Thymus (tissue), 11 donors: ENCODE data around the gene SCTR. TPM values are rescaled to one million over a fixed set of nuclear protein-coding genes. Genes with fewer than 3 reads are reported as not detected.

Source experiments
- DNase-seq, 9 donors: peaks; one replicate each; pipeline ENCODE4 v3.0.0-alpha.2; 2013; ENCODE audit warnings: low spot score in 9 of 9, low read depth in 6 of 9, missing footprints in 1 of 9
- H3K27ac ChIP-seq, 2 donors: one replicate each; pipeline ENCODE4 v1.5.1; 2013; ENCODE audit warnings: control low read depth in 1 of 2, low read depth in 1 of 2, low read length in 1 of 2, mild to moderate bottlenecking in 1 of 2, moderate library complexity in 1 of 2
- H3K27me3 ChIP-seq, 2 donors: one replicate each; pipeline ENCODE4 v1.5.1; 2013; ENCODE audit warnings: low read length in 1 of 2; ENCODE audit not compliant: control insufficient read depth in 2 of 2, insufficient read depth in 1 of 2
- H3K36me3 ChIP-seq, 2 donors: one replicate each; pipeline ENCODE4 v1.5.1; 2013; ENCODE audit warnings: low read length in 1 of 2, mild to moderate bottlenecking in 1 of 2, moderate library complexity in 1 of 2; ENCODE audit not compliant: control insufficient read depth in 2 of 2, insufficient read depth in 2 of 2
- H3K4me1 ChIP-seq, 2 donors: one replicate each; pipeline ENCODE4 v1.5.1; 2013; ENCODE audit warnings: low read length in 2 of 2; ENCODE audit not compliant: control insufficient read depth in 2 of 2, insufficient read depth in 2 of 2
- H3K4me3 ChIP-seq, 2 donors: one replicate each; pipeline ENCODE4 v1.5.1; 2013; ENCODE audit warnings: low read length in 2 of 2, control low read depth in 1 of 2, mild to moderate bottlenecking in 1 of 2
- H3K9me3 ChIP-seq, 2 donors: one replicate each; pipeline ENCODE4 v1.5.1; 2013; ENCODE audit warnings: low read length in 1 of 2, mild to moderate bottlenecking in 1 of 2; ENCODE audit not compliant: control insufficient read depth in 2 of 2, insufficient read depth in 1 of 2
- WGBS: extraction: QIAGEN DNeasy Blood & Tissue Kit; methylation state at CpG from one replicate; pipeline ENCODE4 v1.1.7; 2013; 5-methylcytosine and 5-hydroxymethylcytosine counted together
- polyA plus RNA-seq: library from polyadenylated mRNA; stranded (reverse); fragments of 200-250 nt; gene quantifications from one replicate; pipeline ENCODE4 v1.2.3, GENCODE V29; 2013
- total RNA-seq: library from RNA; stranded (reverse); fragments of 120-200 nt; gene quantifications from one replicate; pipeline ENCODE4 v1.2.4, GENCODE V29; 2013
- donor health status: healthy.

SCTR gene
- total and polyA plus RNA-seq, 2 donors: 0.24 to 1.5 TPM

DNA sequence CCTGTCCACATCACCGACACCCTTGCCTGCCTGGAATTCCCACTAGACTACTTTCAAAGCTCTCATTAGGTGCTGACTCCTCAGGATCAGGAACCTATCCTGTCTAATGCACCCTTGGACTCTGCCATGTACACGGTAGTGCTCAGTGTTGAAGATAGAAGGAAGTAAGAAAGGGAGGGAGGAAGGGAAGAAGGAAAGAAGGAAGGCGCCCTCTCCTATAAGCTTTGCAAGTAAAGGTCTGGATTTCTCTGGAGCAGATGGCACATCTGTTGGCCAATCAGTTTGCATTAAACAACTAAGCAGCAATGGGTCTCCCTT, 45.3 kb downstream of the SCTR start:
- no peak overlapping the region for H3K27ac ChIP-seq
- H3K9me3 ChIP-seq: peaks cover 0 to 6% of the 10 kb centered on the region in 2 donors
- peaks cover 0 to 2% of the 10 kb centered on the region in 2 donors for H3K4me1 ChIP-seq
- no peak for DNase-seq
- WGBS: 97% methylated on average over 3 of the region's 3 CpGs
- H3K27me3 ChIP-seq: no peaks in the 10 kb centered on the region
- no peaks in the 10 kb centered on the region for H3K36me3 ChIP-seq
- H3K4me3 ChIP-seq: no peak overlapping the region

DNA sequence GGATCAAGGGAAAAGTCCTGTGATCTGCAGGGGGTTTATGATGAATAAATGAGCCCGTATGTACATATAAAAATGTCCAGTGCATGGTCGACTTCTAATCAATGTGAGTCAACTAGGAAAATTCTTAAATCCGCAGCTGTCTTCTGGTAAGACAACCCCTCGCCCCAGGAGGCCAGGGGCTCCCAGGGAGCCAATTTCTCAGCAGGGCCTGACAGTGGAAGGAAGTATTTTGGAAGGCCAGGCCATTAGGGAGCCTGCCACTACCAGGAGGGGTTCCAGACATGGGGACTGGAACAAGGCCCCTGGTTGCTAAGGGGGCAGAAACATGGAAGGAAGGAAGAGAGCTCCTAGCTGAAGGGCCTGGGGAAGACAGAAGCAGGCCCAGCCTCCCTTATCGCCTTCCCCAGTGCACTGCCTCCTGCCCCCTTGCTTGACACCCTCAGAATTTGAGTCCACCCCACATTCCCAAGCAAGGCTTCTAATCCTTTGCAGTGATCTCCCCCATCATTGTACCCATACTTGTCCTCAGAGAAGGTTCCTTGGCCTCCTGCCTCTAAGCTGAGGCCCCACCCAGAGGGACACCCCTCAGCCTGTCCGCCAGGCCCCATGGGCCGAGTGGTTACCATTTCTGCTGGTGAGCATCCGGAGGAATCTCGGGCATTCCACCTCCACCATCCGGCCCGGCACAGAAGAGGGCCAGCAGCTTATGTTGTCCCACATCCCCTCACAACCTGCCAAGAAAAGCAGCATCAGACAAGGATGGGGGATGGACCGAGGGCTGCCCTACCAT, 45.9 kb downstream of the SCTR start:
- no peaks in the 10 kb centered on the region for H3K36me3 ChIP-seq
- DNase-seq: no peak
- peaks cover 0 to 2% of the 10 kb centered on the region in 2 donors for H3K4me1 ChIP-seq
- no peak overlapping the region for H3K4me3 ChIP-seq
- H3K27me3 ChIP-seq: no peaks in the 10 kb centered on the region
- H3K27ac ChIP-seq: no peak overlapping the region
- WGBS: 96% methylated on average over 12 of the region's 12 CpGs
- peaks cover 0 to 6% of the 10 kb centered on the region in 2 donors for H3K9me3 ChIP-seq

GRCh38 chr2:119477113-119477505, 47.2 kb downstream of the SCTR start:
- peaks cover 0 to 6% of the 10 kb centered on the region in 2 donors for H3K9me3 ChIP-seq
- H3K4me3 ChIP-seq: no peak overlapping the region
- no peaks in the 10 kb centered on the region for H3K27me3 ChIP-seq
- H3K36me3 ChIP-seq: no peaks in the 10 kb centered on the region
- DNase-seq: no peak
- peaks cover 0 to 2% of the 10 kb centered on the region in 2 donors for H3K4me1 ChIP-seq
- H3K27ac ChIP-seq: no peak overlapping the region
- WGBS: 82% methylated on average over 9 of the region's 9 CpGs

GRCh38 chr2:119476301-119477112, 47.8 kb downstream of the SCTR start:
- Histone ChIP-seq H3K36me3 (no peaks in the 10 kb centered on the region), H3K4me3 (no peak overlapping the region), H3K9me3 (peaks cover 0 to 6% of the 10 kb centered on the region in 2 donors), H3K27ac (no peak overlapping the region), H3K27me3 (no peaks in the 10 kb centered on the region), H3K4me1 (peaks cover 0 to 2% of the 10 kb centered on the region in 2 donors)
- WGBS: 36% methylated on average over 20 of the region's 20 CpGs
- peak in 4 of 9 donors; percentile 12 to 25 (median 18) for DNase-seq

- no peaks in the 10 kb centered on the region for H3K27me3 ChIP-seq
- DNase-seq: no peak
- H3K4me1 ChIP-seq: peaks cover 0 to 2% of the 10 kb centered on the region in 2 donors
- WGBS: 95% methylated on average over 6 of the region's 6 CpGs
- no peaks in the 10 kb centered on the region for H3K36me3 ChIP-seq
- peaks cover 0 to 6% of the 10 kb centered on the region in 2 donors for H3K9me3 ChIP-seq
- no peak overlapping the region for H3K27ac ChIP-seq
- H3K4me3 ChIP-seq: no peak overlapping the region
Measured at GRCh38 chr2:119475857-119476244, 48.4 kb downstream of the SCTR start.

GRCh38 chr2:119475225-119475856, 48.9 kb downstream of the SCTR start:
- no peak overlapping the region for H3K4me3 ChIP-seq
- no peaks in the 10 kb centered on the region for H3K27me3 ChIP-seq
- 95% methylated on average over 9 of the region's 9 CpGs for WGBS
- no peaks in the 10 kb centered on the region for H3K36me3 ChIP-seq
- no peak overlapping the region for H3K27ac ChIP-seq
- DNase-seq: no peak
- peaks cover 0 to 6% of the 10 kb centered on the region in 2 donors for H3K9me3 ChIP-seq
- peaks cover 0 to 2% of the 10 kb centered on the region in 2 donors for H3K4me1 ChIP-seq

- H3K27ac ChIP-seq: peak overlapping the region in 1 of 2 donors; percentile 5
- DNase-seq: no peak
- H3K4me1 ChIP-seq: peaks cover 0 to 2% of the 10 kb centered on the region in 2 donors
- 94% methylated on average over 17 of the region's 17 CpGs for WGBS
- H3K36me3 ChIP-seq: no peaks in the 10 kb centered on the region
- peaks cover 0 to 6% of the 10 kb centered on the region in 2 donors for H3K9me3 ChIP-seq
- H3K27me3 ChIP-seq: no peaks in the 10 kb centered on the region
- H3K4me3 ChIP-seq: no peak overlapping the region
Measured at GRCh38 chr2:119474371-119475224, 49.7 kb downstream of the SCTR start.

DNA sequence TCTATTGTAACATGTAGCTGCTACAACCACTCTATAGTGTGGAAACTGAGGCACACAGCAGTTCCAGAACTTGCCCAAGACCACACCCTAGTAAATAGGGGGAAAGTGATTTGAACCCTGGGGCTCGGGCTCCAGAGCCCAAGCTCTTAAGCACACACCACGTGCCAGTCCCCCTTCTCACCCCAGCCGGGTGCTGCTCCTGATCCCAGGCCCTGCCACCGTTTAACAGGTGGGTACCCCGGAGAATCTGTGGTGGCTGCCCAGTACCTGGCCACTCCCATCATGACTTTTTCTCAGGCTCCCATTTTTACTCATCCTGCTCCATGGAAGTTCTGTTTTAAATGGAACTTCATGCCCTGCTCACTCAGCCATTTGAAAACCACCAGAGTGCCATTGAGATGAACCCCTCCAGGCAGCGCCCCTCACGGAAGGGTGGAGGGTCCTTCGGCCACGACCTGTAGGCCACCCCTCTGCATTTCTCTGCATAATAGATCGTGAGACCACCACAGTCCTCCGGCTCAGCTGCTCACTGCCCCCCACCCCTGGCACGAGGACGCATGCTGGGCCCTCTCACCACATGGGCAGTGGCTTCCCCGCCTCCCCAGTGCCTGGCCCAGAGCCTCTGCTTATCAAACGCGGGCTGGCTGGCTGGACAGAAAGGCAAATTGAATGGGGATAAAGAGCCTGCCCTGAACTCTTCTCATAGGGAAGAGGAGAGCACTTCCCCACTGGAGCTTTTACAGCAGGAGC, 50.5 kb downstream of the SCTR start:
- Histone ChIP-seq H3K27ac (no peak overlapping the region), H3K27me3 (no peaks in the 10 kb centered on the region), H3K4me1 (peaks cover 0 to 2% of the 10 kb centered on the region in 2 donors), H3K36me3 (no peaks in the 10 kb centered on the region), H3K9me3 (peaks cover 0 to 6% of the 10 kb centered on the region in 2 donors), H3K4me3 (no peak overlapping the region)
- no peak for DNase-seq
- 96% methylated on average over 16 of the region's 16 CpGs for WGBS
